CD4-positive, alpha-beta memory T cell (primary cell): ENCODE data around the gene AFM. TPM values are rescaled to one million over a fixed set of nuclear protein-coding genes. Genes with fewer than 3 reads are reported as not detected.

Experiments
- CTCF ChIA-PET: fragments of 350-600 bp; sonication (Branson Sonifier 250); formaldehyde crosslinking; loops from one replicate; lab custom pipeline; 2021; ENCODE audit warnings: inconsistent platforms; ENCODE audit not compliant: partially characterized antibody; lab: Charles Lee
- POLR2A ChIA-PET: fragments of 350-600 bp; sonication (Branson Sonifier 250); formaldehyde crosslinking; loops from one replicate; lab custom pipeline; 2021; ENCODE audit not compliant: partially characterized antibody; lab: Charles Lee
- DNase-seq, 5 donors: peaks; one replicate each; pipeline versions ENCODE4 v3.0.0 to v3.0.0-alpha.2; 2020 to 2022; ENCODE audit warnings: mixed read lengths in 1 of 5
- H3K27ac ChIP-seq: one replicate; pipeline ENCODE4 v1.7.0; 2013; ENCODE audit warnings: low read depth, low read length
- H3K27me3 ChIP-seq: 2 replicates; pipeline ENCODE4 v1.7.0; 2013; ENCODE audit warnings: mild to moderate bottlenecking, low read length, moderate library complexity; ENCODE audit not compliant: insufficient read depth
- H3K36me3 ChIP-seq: 2 replicates; pipeline ENCODE4 v1.7.0; 2013; ENCODE audit warnings: mild to moderate bottlenecking, low read length, moderate library complexity; ENCODE audit not compliant: insufficient read depth
- H3K4me1 ChIP-seq: 2 replicates; pipeline ENCODE4 v1.7.0; 2013; ENCODE audit warnings: mild to moderate bottlenecking, low read length, moderate library complexity; ENCODE audit not compliant: insufficient read depth
- H3K4me3 ChIP-seq, 2 donors: one replicate each; pipeline ENCODE4 v1.7.0; 2013; ENCODE audit warnings: low read length in 2 of 2, mild to moderate bottlenecking in 1 of 2
- H3K9me3 ChIP-seq, 2 donors: one replicate each; pipeline ENCODE4 v1.7.0; 2013; ENCODE audit warnings: low read length in 2 of 2, control low read depth in 1 of 2; ENCODE audit not compliant: control insufficient read depth in 1 of 2
- H3K27ac Mint-ChIP-seq, 7 donors: one replicate each; pipeline ENCODE4 v1.8.0; 2020 to 2021; ENCODE audit warnings: mixed read lengths in 7 of 7, mild to moderate bottlenecking in 6 of 7, inconsistent platforms in 3 of 7, moderate library complexity in 3 of 7
- H3K27me3 Mint-ChIP-seq, 2 donors: one replicate each; pipeline ENCODE4 v1.8.0; 2020 to 2021; ENCODE audit warnings: mixed read lengths in 2 of 2
- H3K36me3 Mint-ChIP-seq, 2 donors: one replicate each; pipeline ENCODE4 v1.8.0; 2020 to 2021; ENCODE audit warnings: mixed read lengths in 2 of 2, inconsistent platforms in 1 of 2, mild to moderate bottlenecking in 1 of 2
- H3K4me1 Mint-ChIP-seq, 4 donors: one replicate each; pipeline ENCODE4 v1.8.0; 2020 to 2021; ENCODE audit warnings: mixed read lengths in 4 of 4, mild to moderate bottlenecking in 1 of 4
- H3K4me3 Mint-ChIP-seq, 8 donors: one replicate each; pipeline ENCODE4 v1.8.0; 2020 to 2021; ENCODE audit warnings: mixed read lengths in 8 of 8, mild to moderate bottlenecking in 7 of 8, moderate library complexity in 6 of 8, inconsistent platforms in 3 of 8
- H3K9me3 Mint-ChIP-seq, 8 donors: one replicate each; pipeline ENCODE4 v1.8.0; 2020 to 2021; ENCODE audit warnings: mixed read lengths in 8 of 8, mild to moderate bottlenecking in 5 of 8, inconsistent platforms in 3 of 8, moderate library complexity in 1 of 8
- intact Hi-C: fragments of 100-400 bp; cut with micrococcal nuclease; formaldehyde crosslinking; loops from one replicate; pipeline ENCODE4 v1.15.1; 2023
- polyA plus RNA-seq, 2 donors: library from polyadenylated mRNA; unstranded; fragments of 300-500 nt; fragmentation: Illumina TruSeq; gene quantifications; one replicate each; pipeline ENCODE4 v1.2.3, GENCODE V29; 2021
- total RNA-seq, 2 experiments: library from RNA; stranded (reverse); gene quantifications; one replicate each; pipeline ENCODE4 v1.2.3, GENCODE V29; 2021

Gene AFM
- total and polyA plus RNA-seq, 4 experiments from 2014 or later = not detected

DNA sequence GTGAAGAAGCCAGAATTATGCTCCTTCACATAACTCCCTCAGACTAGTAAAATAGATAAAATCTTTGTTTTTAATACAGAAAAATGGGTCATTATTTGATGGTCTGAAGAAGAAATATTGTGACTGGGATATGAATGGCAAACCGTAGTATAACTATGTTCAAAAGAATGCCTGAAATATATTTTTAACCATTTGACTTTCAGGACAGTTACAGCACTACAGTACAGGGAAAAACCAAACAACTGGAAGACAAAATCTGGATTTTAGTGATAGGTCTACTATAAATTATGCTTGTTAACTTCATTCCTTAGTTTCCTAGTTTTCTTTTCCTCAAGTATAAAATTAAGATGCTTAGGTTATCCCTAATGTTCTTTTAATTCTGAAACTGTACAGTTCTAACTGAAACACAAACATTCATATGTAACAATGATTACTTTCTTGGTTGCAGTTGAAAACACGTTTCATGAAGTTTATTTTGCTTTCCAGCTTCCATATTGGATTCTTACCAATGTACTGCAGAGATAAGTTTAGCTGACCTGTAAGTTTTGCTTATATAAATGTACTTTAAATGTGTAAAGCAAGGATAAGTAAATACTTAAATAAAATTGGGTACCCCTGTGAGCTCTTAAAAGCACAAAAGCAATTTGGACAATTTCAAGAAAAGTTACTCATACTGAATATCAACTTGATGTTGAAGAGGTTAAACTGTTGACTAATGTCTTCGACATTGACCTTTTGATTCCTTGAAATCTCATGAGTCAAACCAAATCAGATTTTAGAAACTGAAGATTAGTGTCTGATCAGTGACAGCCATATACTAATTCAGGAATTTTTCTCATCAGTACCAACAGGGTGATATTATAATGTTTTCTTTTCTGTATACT lies 44.6 kb upstream of the AFM start:
- H3K27ac Mint-ChIP-seq = no peak overlapping the region
- no peak for DNase-seq
- Histone ChIP-seq H3K27ac (no peak overlapping the region), H3K4me3 (no peak overlapping the region), H3K9me3 (no peaks in the 10 kb centered on the region), H3K27me3 (peaks cover 5% of the 10 kb centered on the region), H3K36me3 (no peaks in the 10 kb centered on the region), H3K4me1 (no peaks in the 10 kb centered on the region)
- no peaks in the 10 kb centered on the region for H3K9me3 Mint-ChIP-seq
- H3K4me3 Mint-ChIP-seq = no peak overlapping the region
- intact Hi-C loops = no loop called here
- ChIA-PET POLR2A (no interaction called here), CTCF (interaction anchor here (0.8 kb wide), 1 partner anchor 9 kb away, joined by 3 read pairs; no protein-coding TSS in a partner anchor)
- H3K36me3 Mint-ChIP-seq = no peaks in the 10 kb centered on the region
- H3K27me3 Mint-ChIP-seq = peaks cover 2 to 3% of the 10 kb centered on the region in 2 donors
- no peaks in the 10 kb centered on the region for H3K4me1 Mint-ChIP-seq

DNA sequence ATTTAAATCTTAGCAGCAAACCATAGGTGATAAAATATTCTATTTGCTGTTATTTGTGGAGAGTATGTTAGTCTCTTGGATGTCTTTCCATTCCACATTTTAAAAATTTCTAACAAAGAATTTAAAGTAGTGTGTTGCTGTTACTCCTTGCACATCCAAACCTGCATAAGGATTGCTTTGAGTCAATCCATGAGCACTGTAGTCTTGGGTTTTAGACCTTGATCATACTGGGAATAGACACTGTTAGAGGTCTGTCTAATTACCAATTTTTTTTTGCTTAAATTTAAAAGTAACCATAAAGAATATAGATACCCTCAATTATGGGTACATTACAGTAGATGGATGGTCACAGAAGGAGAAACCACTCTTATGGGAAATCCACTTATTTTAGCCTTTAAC lies 44.0 kb upstream of the AFM start:
- H3K27me3 Mint-ChIP-seq = peaks cover 2 to 3% of the 10 kb centered on the region in 2 donors
- H3K27ac Mint-ChIP-seq = no peak overlapping the region
- ChIA-PET CTCF (interaction anchor here (1.4 kb wide), 1 partner anchor 9 kb away, joined by 3 read pairs; no protein-coding TSS in a partner anchor), POLR2A (no interaction called here)
- H3K27ac ChIP-seq = no peak overlapping the region
- no peaks in the 10 kb centered on the region for H3K4me1 Mint-ChIP-seq
- no peaks in the 10 kb centered on the region for H3K36me3 ChIP-seq
- no peak overlapping the region for H3K4me3 Mint-ChIP-seq
- H3K9me3 Mint-ChIP-seq = no peaks in the 10 kb centered on the region
- H3K4me3 ChIP-seq = no peak overlapping the region
- H3K27me3 ChIP-seq = peaks cover 5% of the 10 kb centered on the region
- H3K36me3 Mint-ChIP-seq = no peaks in the 10 kb centered on the region
- intact Hi-C loops = no loop called here
- no peaks in the 10 kb centered on the region for H3K9me3 ChIP-seq
- H3K4me1 ChIP-seq = no peaks in the 10 kb centered on the region
- DNase-seq = no peak

DNA sequence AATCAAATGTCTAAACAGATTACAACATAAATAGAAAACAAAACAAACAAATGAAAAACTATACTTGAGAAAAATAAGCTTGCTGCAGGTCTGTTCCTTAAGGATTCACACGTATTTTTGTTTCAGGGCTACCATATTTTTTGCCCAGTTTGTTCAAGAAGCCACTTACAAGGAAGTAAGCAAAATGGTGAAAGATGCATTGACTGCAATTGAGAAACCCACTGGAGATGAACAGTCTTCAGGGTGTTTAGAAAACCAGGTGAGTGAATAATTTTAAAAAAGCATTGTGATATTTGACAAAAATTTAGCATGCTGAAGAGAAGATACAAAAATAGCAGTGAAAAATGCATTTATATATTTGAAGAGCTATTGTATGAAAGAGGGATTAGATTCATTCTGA lies 43.5 kb upstream of the AFM start:
- H3K4me3 ChIP-seq = no peak overlapping the region
- POLR2A ChIA-PET = no interaction called here
- peaks cover 2 to 3% of the 10 kb centered on the region in 2 donors for H3K27me3 Mint-ChIP-seq
- no peak for DNase-seq
- H3K4me1 ChIP-seq = no peaks in the 10 kb centered on the region
- H3K9me3 ChIP-seq = no peaks in the 10 kb centered on the region
- no peak overlapping the region for H3K27ac Mint-ChIP-seq
- intact Hi-C loops = no loop called here
- no peak overlapping the region for H3K27ac ChIP-seq
- H3K4me1 Mint-ChIP-seq = no peaks in the 10 kb centered on the region
- no peaks in the 10 kb centered on the region for H3K9me3 Mint-ChIP-seq
- no peaks in the 10 kb centered on the region for H3K36me3 Mint-ChIP-seq
- H3K36me3 ChIP-seq = no peaks in the 10 kb centered on the region
- CTCF ChIA-PET = interaction anchor here (1.1 to 1.4 kb wide), 2 partner anchors 9 to 13 kb away, joined by 3 read pairs; no protein-coding TSS in a partner anchor
- no peak overlapping the region for H3K4me3 Mint-ChIP-seq
- peaks cover 5% of the 10 kb centered on the region for H3K27me3 ChIP-seq

DNA sequence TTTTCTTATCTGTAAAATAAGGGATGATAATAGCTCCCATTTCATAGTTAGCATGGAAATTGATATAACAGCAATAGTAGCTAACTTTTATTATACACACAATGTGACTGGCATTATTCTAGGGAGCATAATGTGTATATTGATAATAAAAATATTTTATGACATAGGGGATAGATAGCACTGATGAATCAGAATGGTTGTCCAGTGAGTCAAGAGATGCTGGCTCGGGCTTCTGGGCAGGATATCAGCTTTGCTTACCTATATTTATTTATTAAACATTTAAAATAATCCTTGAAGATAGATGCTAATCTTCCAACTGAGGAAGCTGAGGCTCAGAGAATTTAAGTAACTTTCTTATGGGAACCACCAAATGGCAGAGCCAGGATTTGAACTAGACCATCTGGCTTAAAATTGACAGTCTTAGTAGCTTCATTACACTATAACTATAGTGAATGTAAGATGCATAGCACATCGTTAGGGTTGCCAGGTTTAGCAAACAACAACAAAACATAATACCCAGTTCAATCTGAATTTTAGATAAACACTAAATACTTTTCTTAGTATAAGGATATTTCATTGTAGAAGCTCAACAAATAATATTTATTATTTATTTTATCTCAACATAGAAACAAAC lies 42.8 kb upstream of the AFM start:
- H3K4me3 Mint-ChIP-seq = no peak overlapping the region
- Histone ChIP-seq H3K4me1 (no peaks in the 10 kb centered on the region), H3K27me3 (peaks cover 5% of the 10 kb centered on the region), H3K4me3 (no peak overlapping the region), H3K36me3 (no peaks in the 10 kb centered on the region), H3K9me3 (no peaks in the 10 kb centered on the region), H3K27ac (no peak overlapping the region)
- H3K27me3 Mint-ChIP-seq = peaks cover 3 to 5% of the 10 kb centered on the region in 2 donors
- H3K36me3 Mint-ChIP-seq = no peaks in the 10 kb centered on the region
- intact Hi-C loops = no loop called here
- no peak overlapping the region for H3K27ac Mint-ChIP-seq
- no peaks in the 10 kb centered on the region for H3K4me1 Mint-ChIP-seq
- ChIA-PET CTCF (interaction anchor here (1.1 to 1.4 kb wide), 2 partner anchors 10 to 14 kb away, joined by 3 read pairs; no protein-coding TSS in a partner anchor), POLR2A (no interaction called here)
- no peak for DNase-seq
- H3K9me3 Mint-ChIP-seq = no peaks in the 10 kb centered on the region

DNA sequence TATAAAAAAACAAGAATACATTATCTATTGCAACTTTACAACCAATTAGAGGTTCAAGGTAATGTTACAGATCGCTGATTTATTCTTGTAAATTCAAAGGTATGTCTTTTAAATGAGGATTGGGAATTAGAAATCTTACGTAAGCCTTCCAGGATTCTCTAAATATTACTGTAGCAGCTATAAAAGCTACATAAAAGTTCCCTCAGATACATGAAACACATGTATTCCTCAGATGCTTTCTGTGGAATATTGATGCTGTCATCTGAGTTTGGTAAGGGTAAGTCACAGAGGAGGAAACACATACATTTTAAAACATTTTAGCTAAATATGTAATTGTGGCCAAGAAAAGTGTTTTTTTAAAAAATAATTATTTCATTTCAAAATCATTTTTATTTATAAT lies 42.1 kb upstream of the AFM start:
- CTCF ChIA-PET = no interaction called here
- POLR2A ChIA-PET = no interaction called here
- H3K4me3 Mint-ChIP-seq = no peak overlapping the region
- Histone ChIP-seq H3K27ac (no peak overlapping the region), H3K4me1 (no peaks in the 10 kb centered on the region), H3K4me3 (no peak overlapping the region), H3K36me3 (no peaks in the 10 kb centered on the region), H3K27me3 (peaks cover 5% of the 10 kb centered on the region), H3K9me3 (no peaks in the 10 kb centered on the region)
- no peak overlapping the region for H3K27ac Mint-ChIP-seq
- intact Hi-C loops = no loop called here
- no peaks in the 10 kb centered on the region for H3K4me1 Mint-ChIP-seq
- peaks cover 3 to 5% of the 10 kb centered on the region in 2 donors for H3K27me3 Mint-ChIP-seq
- H3K9me3 Mint-ChIP-seq = no peaks in the 10 kb centered on the region
- H3K36me3 Mint-ChIP-seq = no peaks in the 10 kb centered on the region
- no peak for DNase-seq

DNA sequence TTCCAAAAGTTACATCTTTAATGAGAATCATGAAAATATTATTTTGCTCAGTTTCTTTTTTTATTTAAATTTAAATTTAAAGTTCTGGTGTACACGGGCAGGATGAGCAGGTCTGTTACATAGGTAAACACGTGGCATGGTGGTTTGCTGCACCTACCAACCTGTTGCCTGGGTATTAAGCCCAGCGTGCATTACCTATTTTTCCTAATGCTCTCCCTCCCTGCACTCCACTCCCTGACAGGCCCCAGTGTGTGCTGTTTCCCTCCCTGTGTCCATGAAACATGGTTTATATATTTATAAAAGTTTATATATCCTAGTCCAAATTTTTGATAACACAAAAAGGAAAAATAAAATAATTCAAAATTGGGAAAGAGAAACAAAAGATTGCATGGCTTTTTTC lies 41.6 kb upstream of the AFM start:
- intact Hi-C loops = no loop called here
- Mint-ChIP-seq H3K27me3 (peaks cover 3 to 5% of the 10 kb centered on the region in 2 donors), H3K9me3 (no peaks in the 10 kb centered on the region), H3K27ac (no peak overlapping the region), H3K36me3 (no peaks in the 10 kb centered on the region), H3K4me3 (no peak overlapping the region), H3K4me1 (no peaks in the 10 kb centered on the region)
- Histone ChIP-seq H3K4me1 (no peaks in the 10 kb centered on the region), H3K4me3 (no peak overlapping the region), H3K27ac (no peak overlapping the region), H3K9me3 (no peaks in the 10 kb centered on the region), H3K27me3 (peaks cover 5% of the 10 kb centered on the region), H3K36me3 (no peaks in the 10 kb centered on the region)
- POLR2A ChIA-PET = no interaction called here
- CTCF ChIA-PET = no interaction called here
- DNase-seq = no peak

DNA sequence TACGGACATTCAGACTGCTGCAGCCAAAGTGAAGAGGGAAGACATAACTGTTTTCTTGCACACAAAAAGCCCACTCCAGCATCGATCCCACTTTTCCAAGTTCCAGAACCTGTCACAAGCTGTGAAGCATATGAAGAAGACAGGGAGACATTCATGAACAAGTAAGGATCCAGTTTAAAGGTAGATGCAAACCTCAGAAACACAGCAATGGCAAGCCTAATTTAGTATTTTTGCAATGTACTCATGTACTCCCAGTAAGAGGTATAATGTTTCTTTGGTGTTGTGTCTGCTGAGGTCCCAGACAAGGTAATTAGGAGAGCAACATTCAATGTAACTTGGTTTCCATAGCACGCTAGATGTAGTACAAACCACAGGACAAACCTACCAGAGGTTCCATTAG lies 40.9 kb upstream of the AFM start:
- no peak overlapping the region for H3K27ac ChIP-seq
- peaks cover under 1% of the 10 kb centered on the region for H3K27me3 ChIP-seq
- ChIA-PET POLR2A (no interaction called here), CTCF (no interaction called here)
- Mint-ChIP-seq H3K27ac (no peak overlapping the region), H3K9me3 (no peaks in the 10 kb centered on the region), H3K36me3 (no peaks in the 10 kb centered on the region), H3K27me3 (peaks cover 3 to 5% of the 10 kb centered on the region in 2 donors), H3K4me3 (no peak overlapping the region), H3K4me1 (no peaks in the 10 kb centered on the region)
- intact Hi-C loops = no loop called here
- H3K9me3 ChIP-seq = no peaks in the 10 kb centered on the region
- no peaks in the 10 kb centered on the region for H3K4me1 ChIP-seq
- no peak overlapping the region for H3K4me3 ChIP-seq
- no peak for DNase-seq
- no peaks in the 10 kb centered on the region for H3K36me3 ChIP-seq
